Gastroesophageal sphincter (tissue), 4 donors: ENCODE results near the gene AGBL4. TPM values are rescaled to one million over a fixed set of nuclear protein-coding genes. Genes with fewer than 3 reads are reported as not detected.

Source experiments
- ATAC-seq: fragments of 150-250 bp; one replicate; pipeline ENCODE4 v1.9.1; 2016; ENCODE audit warnings: mild to moderate bottlenecking, moderate library complexity
- H3K27ac ChIP-seq, 4 donors: fragments of 200-600 bp; sonication (generic) in 3 of 4; 1 replicate in 3 of 4; 2 replicates in 1 of 4; pipeline ENCODE4 v1.5.1; 2016 to 2019
- H3K27me3 ChIP-seq: fragments of 200-600 bp; sonication (generic); one replicate; pipeline ENCODE4 v1.5.1; 2019
- H3K36me3 ChIP-seq, 2 donors: fragments of 200-600 bp; sonication (generic); one replicate each; pipeline ENCODE4 v1.5.1; 2019; ENCODE audit warnings: control low read depth in 1 of 2
- H3K4me1 ChIP-seq, 3 donors: fragments of 200-600 bp; sonication (generic); 1 replicate in 2 of 3; 2 replicates in 1 of 3; pipeline ENCODE4 v1.5.1; 2016 to 2019; ENCODE audit warnings: control low read depth in 2 of 3
- H3K4me3 ChIP-seq, 2 donors: fragments of 200-600 bp; sonication (generic); one replicate each; pipeline ENCODE4 v1.5.1; 2019; ENCODE audit warnings: mild to moderate bottlenecking in 1 of 2, moderate library complexity in 1 of 2
- H3K9me3 ChIP-seq, 3 donors: fragments of 200-600 bp; sonication (generic); one replicate each; pipeline ENCODE4 v1.5.1; 2017 to 2019; ENCODE audit warnings: control low read depth in 2 of 3
- EP300 ChIP-seq: sonication (generic); formaldehyde crosslinking; IDR thresholded peaks from one replicate; pipeline ENCODE4 v1.6.1; 2017; ENCODE audit warnings: antibody characterized with exemption, mild to moderate bottlenecking
- POLR2A ChIP-seq, 2 donors: fragments of 450-650 bp; IDR thresholded peaks; one replicate each; pipeline ENCODE4 v1.6.1; 2017; ENCODE audit warnings: antibody characterized with exemption in 2 of 2, mild to moderate bottlenecking in 2 of 2, moderate library complexity in 1 of 2
- POLR2AphosphoS5 ChIP-seq: sonication (generic); formaldehyde crosslinking; IDR thresholded peaks from one replicate; pipeline ENCODE4 v1.6.1; 2017; ENCODE audit warnings: antibody characterized with exemption
- WGBS, 2 donors: methylation state at CpG; one replicate each; pipeline ENCODE4 v1.1.5; 2018; ENCODE audit warnings: low coverage in 1 of 2; 5-methylcytosine and 5-hydroxymethylcytosine counted together
- total RNA-seq, 4 donors: library from RNA; depleted of rRNA; stranded (reverse); fragments of >200 nt; gene quantifications; one replicate each; pipeline ENCODE4 v1.1.0, GENCODE V29; 2016
- TF ChIP-seq, protein P1 (sequence below), 4 experiments: fragments of 200-600 bp in 2 of 4; fragments of 450-650 bp in 2 of 4; sonication (generic) in 1 of 4; IDR thresholded peaks; one replicate each; pipeline ENCODE4 v1.5.1; 2017 to 2019; ENCODE audit warnings: antibody characterized with exemption in 4 of 4, mild to moderate bottlenecking in 2 of 4, moderate library complexity in 2 of 4

AGBL4 gene
- total RNA-seq, 4 donors from 2014 or later: 1.6 TPM; not detected in 3

DNA sequence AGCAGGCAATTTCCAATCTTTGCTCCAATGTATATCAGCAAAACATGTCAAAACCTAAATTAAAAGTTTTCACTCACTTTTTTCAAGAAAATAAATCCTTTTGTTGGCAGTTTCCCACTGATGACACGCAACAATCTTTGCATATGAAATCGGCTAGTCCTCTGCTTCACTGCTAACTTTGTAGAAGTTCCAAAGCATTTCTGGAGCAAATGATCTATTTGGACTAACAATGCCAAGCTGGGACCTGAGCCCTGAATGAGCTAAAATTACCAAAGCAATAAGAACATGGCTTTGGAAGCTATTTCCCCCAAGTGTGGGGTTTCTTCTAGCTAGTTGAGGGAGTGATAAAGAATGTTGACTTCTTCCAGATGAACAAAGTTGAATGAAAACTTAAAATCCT lies 1252.2 kb downstream of the AGBL4 start:
- Histone ChIP-seq H3K27me3 (no peaks in the 10 kb centered on the region), H3K4me1 (peaks cover 0 to 72% (median 11%) of the 10 kb centered on the region in 3 donors), H3K36me3 (peaks cover 0 to 6% of the 10 kb centered on the region in 2 donors), H3K9me3 (no peaks in the 10 kb centered on the region), H3K4me3 (no peak overlapping the region), H3K27ac (no peak overlapping the region)
- TF ChIP-seq POLR2A (IDR thresholded peaks at IDR 0.05) (no peak), EP300 (no peak), POLR2AphosphoS5 (no peak)
- WGBS, 2 donors: 34 to 57% methylated on average over 2 of the region's 2 CpGs
- no peak for ATAC-seq

GRCh38 chr1:48767975-48768510 lies 1255.7 kb downstream of the AGBL4 start:
- no peaks in the 10 kb centered on the region for H3K9me3 ChIP-seq
- no peak for TF ChIP-seq POLR2AphosphoS5
- TF ChIP-seq EP300: no peak
- no peak for TF ChIP-seq POLR2A (IDR thresholded peaks at IDR 0.05)
- TF ChIP-seq, protein P1, sequence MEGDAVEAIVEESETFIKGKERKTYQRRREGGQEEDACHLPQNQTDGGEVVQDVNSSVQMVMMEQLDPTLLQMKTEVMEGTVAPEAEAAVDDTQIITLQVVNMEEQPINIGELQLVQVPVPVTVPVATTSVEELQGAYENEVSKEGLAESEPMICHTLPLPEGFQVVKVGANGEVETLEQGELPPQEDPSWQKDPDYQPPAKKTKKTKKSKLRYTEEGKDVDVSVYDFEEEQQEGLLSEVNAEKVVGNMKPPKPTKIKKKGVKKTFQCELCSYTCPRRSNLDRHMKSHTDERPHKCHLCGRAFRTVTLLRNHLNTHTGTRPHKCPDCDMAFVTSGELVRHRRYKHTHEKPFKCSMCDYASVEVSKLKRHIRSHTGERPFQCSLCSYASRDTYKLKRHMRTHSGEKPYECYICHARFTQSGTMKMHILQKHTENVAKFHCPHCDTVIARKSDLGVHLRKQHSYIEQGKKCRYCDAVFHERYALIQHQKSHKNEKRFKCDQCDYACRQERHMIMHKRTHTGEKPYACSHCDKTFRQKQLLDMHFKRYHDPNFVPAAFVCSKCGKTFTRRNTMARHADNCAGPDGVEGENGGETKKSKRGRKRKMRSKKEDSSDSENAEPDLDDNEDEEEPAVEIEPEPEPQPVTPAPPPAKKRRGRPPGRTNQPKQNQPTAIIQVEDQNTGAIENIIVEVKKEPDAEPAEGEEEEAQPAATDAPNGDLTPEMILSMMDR (IDR thresholded peaks at IDR 0.05): no peak
- H3K27me3 ChIP-seq: no peaks in the 10 kb centered on the region
- ATAC-seq: no peak
- H3K4me3 ChIP-seq: no peak overlapping the region
- H3K4me1 ChIP-seq: peaks cover 0 to 41% (median 4%) of the 10 kb centered on the region in 3 donors
- peaks cover 0 to 11% of the 10 kb centered on the region in 2 donors for H3K36me3 ChIP-seq
- no peak overlapping the region for H3K27ac ChIP-seq

DNA sequence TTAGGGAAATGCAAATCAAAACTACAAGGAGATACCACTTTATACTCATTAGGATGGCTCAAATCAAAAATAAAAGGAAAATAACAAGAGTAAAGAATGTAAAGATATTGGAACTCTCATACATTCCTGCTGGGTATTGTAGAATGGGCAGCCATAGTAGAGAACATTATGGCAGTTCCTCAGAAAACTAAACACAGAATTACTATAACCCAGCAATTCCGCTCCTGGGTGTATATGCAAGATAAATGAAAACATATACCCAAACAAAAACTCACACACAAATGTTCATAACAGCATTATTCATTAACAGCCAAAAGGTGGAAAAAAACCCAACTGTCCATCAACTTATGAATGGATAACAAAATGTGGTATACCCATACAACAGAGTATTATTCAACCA lies 1258.4 kb downstream of the AGBL4 start:
- no peak for ATAC-seq
- WGBS, 2 donors: 100% methylated on average over 1 of the region's 1 CpG; no CpG with 5 or more reads in 1 of the 2 donors
- Histone ChIP-seq H3K4me1 (peaks cover 0 to 27% (median 0%) of the 10 kb centered on the region in 3 donors), H3K27ac (no peak overlapping the region), H3K9me3 (no peaks in the 10 kb centered on the region), H3K4me3 (no peak overlapping the region), H3K27me3 (no peaks in the 10 kb centered on the region), H3K36me3 (peaks cover 0 to 19% of the 10 kb centered on the region in 2 donors)
- TF ChIP-seq, protein P1 (IDR thresholded peaks at IDR 0.05): no peak
- TF ChIP-seq POLR2AphosphoS5: no peak
- TF ChIP-seq EP300: no peak
- TF ChIP-seq POLR2A (IDR thresholded peaks at IDR 0.05): no peak

DNA sequence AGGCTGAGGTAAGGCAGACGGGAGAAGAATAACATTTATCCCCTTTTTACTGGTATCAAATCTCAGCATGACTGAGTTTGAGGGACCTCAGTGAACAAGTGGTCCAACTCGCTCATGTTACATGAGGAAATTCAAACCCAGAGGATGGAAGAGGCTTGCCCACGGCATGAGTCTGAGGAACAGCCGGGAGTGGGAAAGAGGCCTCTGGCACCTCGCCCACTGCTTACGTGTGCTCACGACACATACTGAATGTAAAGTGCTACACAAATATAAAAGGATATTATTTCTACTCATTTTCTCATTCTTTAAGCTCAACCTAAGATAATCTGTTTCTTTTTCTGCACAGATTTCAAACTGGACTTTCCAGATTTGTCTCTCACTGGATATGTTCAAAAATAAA lies 1261.8 kb downstream of the AGBL4 start:
- H3K4me1 ChIP-seq: peaks cover 0 to 9% (median 0%) of the 10 kb centered on the region in 3 donors
- WGBS, 2 donors: 40 to 63% methylated on average over 1 to 7 of the region's 7 CpGs
- no peak for ATAC-seq
- TF ChIP-seq POLR2A (IDR thresholded peaks at IDR 0.05) (no peak), POLR2AphosphoS5 (no peak), EP300 (no peak)
- TF ChIP-seq, protein P1 (IDR thresholded peaks at IDR 0.05): no peak
- no peak overlapping the region for H3K4me3 ChIP-seq
- no peaks in the 10 kb centered on the region for H3K27me3 ChIP-seq
- no peaks in the 10 kb centered on the region for H3K9me3 ChIP-seq
- H3K36me3 ChIP-seq: peaks cover 0 to 48% of the 10 kb centered on the region in 2 donors
- H3K27ac ChIP-seq: no peak overlapping the region

DNA sequence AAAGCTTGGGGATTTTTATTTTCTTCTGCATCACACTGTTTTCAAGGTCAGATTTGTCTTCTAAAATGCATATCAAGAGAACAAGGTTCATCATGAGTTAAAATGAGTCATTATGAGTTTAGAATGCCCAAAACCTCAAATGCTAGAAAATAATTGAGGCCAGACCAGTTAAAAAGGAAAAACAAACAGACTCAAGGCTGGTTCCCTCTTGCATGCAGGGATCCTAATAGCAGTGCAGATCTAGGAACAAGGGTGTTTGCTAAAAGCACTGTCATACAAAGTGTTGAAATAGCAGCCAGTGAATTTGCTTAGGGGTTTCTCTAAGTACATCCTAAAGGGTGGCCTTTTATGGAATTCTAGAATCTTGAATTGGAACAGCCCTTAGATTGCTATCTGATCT lies 1262.3 kb downstream of the AGBL4 start:
- Histone ChIP-seq H3K4me3 (no peak overlapping the region), H3K27me3 (no peaks in the 10 kb centered on the region), H3K9me3 (no peaks in the 10 kb centered on the region), H3K27ac (no peak overlapping the region), H3K36me3 (peaks cover 0 to 50% of the 10 kb centered on the region in 2 donors), H3K4me1 (peaks cover 0 to 9% (median 0%) of the 10 kb centered on the region in 3 donors)
- no peak for ATAC-seq
- TF ChIP-seq, protein P1 (IDR thresholded peaks at IDR 0.05): no peak
- TF ChIP-seq EP300 (no peak), POLR2AphosphoS5 (no peak), POLR2A (IDR thresholded peaks at IDR 0.05) (no peak)
